ENCODE data around the gene CCDC149.

CCDC149 gene

DNA sequence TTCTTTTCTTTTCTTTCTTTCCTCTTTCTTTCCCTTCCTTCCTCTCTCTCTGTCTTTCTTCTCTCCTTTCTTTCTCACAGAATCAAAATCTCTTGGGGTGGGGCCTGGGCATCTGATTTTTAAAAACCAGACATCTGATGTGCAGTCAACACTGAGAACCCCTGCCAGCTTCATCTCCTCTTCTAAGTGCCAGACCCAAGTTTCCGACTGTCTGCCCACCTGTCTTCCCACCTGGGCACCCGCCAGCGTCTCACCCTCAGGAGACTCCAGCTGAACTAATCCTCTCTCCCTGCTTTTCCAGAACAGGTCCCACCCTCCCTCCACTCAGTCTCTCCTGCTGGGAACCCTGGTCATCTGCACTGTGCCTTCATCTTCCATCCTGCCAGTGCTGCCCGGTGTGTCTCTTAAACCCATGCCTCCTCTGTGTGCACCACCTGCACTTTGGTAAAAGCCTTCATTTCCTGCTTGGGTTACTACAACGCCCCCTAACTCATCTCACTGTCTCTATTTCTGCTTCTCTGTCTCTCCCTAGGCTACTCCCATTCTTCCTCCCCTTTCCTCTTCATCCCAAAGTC is 114.7 kb downstream of the CCDC149 start:
- Histone ChIP-seq H3K9me3 (ENCODE audit: control insufficient read depth, insufficient read depth, low read length) (no peaks in the 10 kb centered on the region), H3K4me3 (ENCODE audit: low read depth, low read length) (no peak overlapping the region), H3K27me3 (ENCODE audit: control insufficient read depth, insufficient read depth, low read length) (peaks cover 73% of the 10 kb centered on the region), H3K36me3 (ENCODE audit: control insufficient read depth, insufficient read depth, low read length) (no peaks in the 10 kb centered on the region), H3K4me1 (ENCODE audit: control insufficient read depth, insufficient read depth, low read length) (peaks cover 11% of the 10 kb centered on the region), H3K9ac (ENCODE audit: low read depth, low read length) (no peak overlapping the region)

DNA sequence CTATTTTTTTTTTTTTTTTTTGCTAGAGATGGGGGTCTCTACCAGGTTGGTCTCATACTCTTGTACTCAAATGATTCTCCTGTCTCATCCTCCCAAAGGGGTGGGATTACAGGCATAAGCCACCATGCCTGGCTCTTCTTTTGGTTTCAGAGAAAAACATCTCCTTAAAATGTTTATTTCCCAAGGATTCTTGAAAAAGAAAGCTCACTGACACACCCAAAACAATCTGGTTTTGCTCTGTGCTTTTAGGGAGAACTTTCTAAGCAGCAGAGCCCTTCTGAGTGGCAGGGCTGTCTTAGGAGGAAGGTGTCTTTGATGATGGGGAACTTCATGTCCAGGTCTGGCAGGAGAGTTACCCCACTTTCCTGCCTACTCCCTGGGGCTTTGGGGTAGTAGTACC is 116.2 kb downstream of the CCDC149 start:
- Histone ChIP-seq H3K4me1 (ENCODE audit: control insufficient read depth, insufficient read depth, low read length) (peaks cover 11% of the 10 kb centered on the region), H3K36me3 (ENCODE audit: control insufficient read depth, insufficient read depth, low read length) (no peaks in the 10 kb centered on the region), H3K27me3 (ENCODE audit: control insufficient read depth, insufficient read depth, low read length) (peaks cover 67% of the 10 kb centered on the region), H3K9me3 (ENCODE audit: control insufficient read depth, insufficient read depth, low read length) (no peaks in the 10 kb centered on the region), H3K4me3 (ENCODE audit: low read depth, low read length) (no peak overlapping the region), H3K9ac (ENCODE audit: low read depth, low read length) (no peak overlapping the region)

DNA sequence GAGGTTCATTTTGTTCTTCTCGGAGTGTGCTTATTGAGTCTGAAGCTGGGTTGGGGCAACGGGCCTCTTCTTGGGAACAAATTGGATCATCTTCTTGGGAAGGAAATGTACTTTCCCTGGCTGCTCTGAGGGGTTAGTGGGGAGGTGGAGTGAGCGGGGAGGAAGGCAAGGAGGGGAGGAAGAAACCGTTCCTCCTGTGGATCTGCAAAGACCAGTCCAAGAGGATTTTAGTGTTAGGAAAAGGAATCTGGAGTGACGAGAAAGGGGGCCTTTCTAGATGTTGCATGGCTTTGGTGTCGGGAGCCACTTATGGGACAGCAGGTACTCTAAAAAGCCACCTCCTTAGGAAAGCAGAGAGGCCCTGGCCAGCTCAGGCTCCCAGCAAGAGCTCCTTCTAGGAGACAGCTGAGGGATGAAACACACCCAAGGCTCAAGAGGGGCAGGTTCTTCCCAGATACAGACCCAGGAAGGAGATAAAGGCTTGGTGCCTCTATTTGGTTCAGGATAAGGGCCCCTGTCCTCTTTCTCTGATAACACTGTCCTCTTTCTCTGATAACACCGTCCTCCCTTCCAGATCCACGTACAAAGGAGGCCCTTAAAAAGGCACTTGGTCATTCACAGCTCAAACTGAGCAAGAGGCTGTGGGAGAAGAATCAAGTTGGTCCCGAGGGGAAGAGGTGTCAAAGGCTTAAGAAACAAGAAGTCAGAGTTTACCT is 117.0 kb downstream of the CCDC149 start:
- Histone ChIP-seq H3K9ac (ENCODE audit: low read depth, low read length) (no peak overlapping the region), H3K4me3 (ENCODE audit: low read depth, low read length) (peak overlapping the region; percentile 45), H3K4me1 (ENCODE audit: control insufficient read depth, insufficient read depth, low read length) (peaks cover 8% of the 10 kb centered on the region), H3K27me3 (ENCODE audit: control insufficient read depth, insufficient read depth, low read length) (peaks cover 59% of the 10 kb centered on the region), H3K9me3 (ENCODE audit: control insufficient read depth, insufficient read depth, low read length) (no peaks in the 10 kb centered on the region), H3K36me3 (ENCODE audit: control insufficient read depth, insufficient read depth, low read length) (no peaks in the 10 kb centered on the region)

DNA sequence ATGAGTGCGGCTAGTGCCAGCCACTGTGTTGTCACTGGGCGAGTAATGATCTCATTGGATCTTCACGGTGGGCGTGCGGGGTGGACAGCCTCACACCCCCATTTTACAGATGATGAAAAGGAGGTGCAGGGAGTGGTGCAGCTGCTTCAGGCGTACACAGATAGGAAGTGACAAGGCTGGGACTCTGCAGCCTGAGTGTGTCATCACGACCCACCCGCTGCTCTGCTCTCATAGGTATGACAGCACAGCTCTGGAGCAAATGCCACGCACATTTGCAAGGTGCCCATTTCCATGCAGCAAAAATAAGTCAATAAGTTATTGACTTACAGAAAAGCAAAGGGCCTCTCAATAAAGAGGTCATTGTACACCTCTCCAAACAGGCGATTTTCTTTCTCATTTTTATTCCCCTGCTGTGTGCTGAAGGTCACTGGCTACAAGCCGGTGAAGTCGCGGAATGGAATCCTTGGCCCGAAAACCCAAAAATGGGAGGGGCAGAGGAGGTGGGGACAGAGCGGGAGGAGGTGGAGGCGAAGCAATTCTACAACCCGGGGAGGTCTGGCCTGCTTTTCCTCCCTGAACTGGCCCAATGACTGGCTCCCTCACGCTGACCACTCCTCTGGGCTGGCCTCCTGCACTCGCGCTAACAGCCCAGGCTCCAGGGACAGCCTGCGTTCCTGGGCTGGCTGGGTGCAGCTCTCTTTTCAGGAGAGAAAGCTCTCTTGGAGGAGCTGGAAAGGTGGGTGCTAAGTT is 117.8 kb downstream of the CCDC149 start, which contains the start of gene SOD3:
Gene SOD3 (plus strand): TSS at position 658 of the 750 bp plus-strand sequence. CDS start 3,949 bp downstream, outside the sequence.
- H3K27me3 ChIP-seq (ENCODE audit: control insufficient read depth, insufficient read depth, low read length) = peaks cover 53% of the 10 kb centered on the region
- H3K4me3 ChIP-seq (ENCODE audit: low read depth, low read length) = peak within 1 kb of the TSS; percentile 45
- H3K9ac ChIP-seq (ENCODE audit: low read depth, low read length) = no peak within 1 kb of the TSS
- H3K4me1 ChIP-seq (ENCODE audit: control insufficient read depth, insufficient read depth, low read length) = peaks cover 7% of the 10 kb centered on the region
- H3K36me3 ChIP-seq (ENCODE audit: control insufficient read depth, insufficient read depth, low read length) = no peaks in the 10 kb centered on the region
- H3K9me3 ChIP-seq (ENCODE audit: control insufficient read depth, insufficient read depth, low read length) = no peaks in the 10 kb centered on the region

DNA sequence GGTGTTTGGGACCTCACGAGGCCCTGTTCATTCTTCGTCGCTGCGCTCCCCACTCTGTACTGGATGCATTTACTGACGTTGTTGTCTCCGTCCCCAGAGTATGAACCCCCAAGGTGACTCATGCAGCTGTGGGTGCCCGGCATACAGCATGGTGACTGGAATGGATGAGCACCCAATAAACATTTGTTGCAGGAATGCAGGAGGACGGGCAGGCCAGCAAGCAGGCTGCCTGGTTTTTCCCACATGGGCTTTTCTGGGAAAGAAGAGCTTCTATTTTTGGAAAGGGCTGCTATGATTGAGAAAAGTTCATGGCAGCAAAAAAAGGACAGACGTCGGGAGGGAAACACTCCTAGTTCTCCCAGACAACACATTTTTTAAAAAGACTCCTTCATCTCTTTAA is 118.4 kb downstream of the CCDC149 start:
- no peak overlapping the region for H3K9ac ChIP-seq (ENCODE audit: low read depth, low read length)
- no peaks in the 10 kb centered on the region for H3K9me3 ChIP-seq (ENCODE audit: control insufficient read depth, insufficient read depth, low read length)
- peaks cover 48% of the 10 kb centered on the region for H3K27me3 ChIP-seq (ENCODE audit: control insufficient read depth, insufficient read depth, low read length)
- H3K36me3 ChIP-seq (ENCODE audit: control insufficient read depth, insufficient read depth, low read length) = no peaks in the 10 kb centered on the region
- H3K4me3 ChIP-seq (ENCODE audit: low read depth, low read length) = no peak overlapping the region
- H3K4me1 ChIP-seq (ENCODE audit: control insufficient read depth, insufficient read depth, low read length) = peaks cover 7% of the 10 kb centered on the region

DNA sequence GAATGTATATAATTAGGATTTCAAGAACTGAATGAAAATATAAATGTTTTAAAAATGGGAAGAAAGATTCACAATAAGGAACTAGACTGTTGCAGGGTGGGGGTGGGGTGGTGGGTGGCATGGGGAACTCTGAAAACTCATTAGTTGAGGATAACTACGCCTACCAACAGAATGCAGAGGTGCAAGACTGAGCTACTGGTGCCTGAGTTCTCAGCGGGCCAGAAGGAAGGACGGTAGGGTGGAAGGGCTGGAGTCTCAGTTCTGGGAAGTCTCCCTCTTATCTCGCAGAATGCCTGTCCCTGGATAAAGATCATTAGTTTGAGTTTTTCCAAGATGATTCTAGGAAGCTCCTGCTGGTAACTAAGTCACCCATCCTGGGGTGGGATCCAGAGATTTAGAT is 118.8 kb downstream of the CCDC149 start:
- H3K4me3 ChIP-seq (ENCODE audit: low read depth, low read length) = no peak overlapping the region
- peaks cover 7% of the 10 kb centered on the region for H3K4me1 ChIP-seq (ENCODE audit: control insufficient read depth, insufficient read depth, low read length)
- no peaks in the 10 kb centered on the region for H3K9me3 ChIP-seq (ENCODE audit: control insufficient read depth, insufficient read depth, low read length)
- no peak overlapping the region for H3K9ac ChIP-seq (ENCODE audit: low read depth, low read length)
- H3K27me3 ChIP-seq (ENCODE audit: control insufficient read depth, insufficient read depth, low read length) = peaks cover 44% of the 10 kb centered on the region
- H3K36me3 ChIP-seq (ENCODE audit: control insufficient read depth, insufficient read depth, low read length) = no peaks in the 10 kb centered on the region

DNA sequence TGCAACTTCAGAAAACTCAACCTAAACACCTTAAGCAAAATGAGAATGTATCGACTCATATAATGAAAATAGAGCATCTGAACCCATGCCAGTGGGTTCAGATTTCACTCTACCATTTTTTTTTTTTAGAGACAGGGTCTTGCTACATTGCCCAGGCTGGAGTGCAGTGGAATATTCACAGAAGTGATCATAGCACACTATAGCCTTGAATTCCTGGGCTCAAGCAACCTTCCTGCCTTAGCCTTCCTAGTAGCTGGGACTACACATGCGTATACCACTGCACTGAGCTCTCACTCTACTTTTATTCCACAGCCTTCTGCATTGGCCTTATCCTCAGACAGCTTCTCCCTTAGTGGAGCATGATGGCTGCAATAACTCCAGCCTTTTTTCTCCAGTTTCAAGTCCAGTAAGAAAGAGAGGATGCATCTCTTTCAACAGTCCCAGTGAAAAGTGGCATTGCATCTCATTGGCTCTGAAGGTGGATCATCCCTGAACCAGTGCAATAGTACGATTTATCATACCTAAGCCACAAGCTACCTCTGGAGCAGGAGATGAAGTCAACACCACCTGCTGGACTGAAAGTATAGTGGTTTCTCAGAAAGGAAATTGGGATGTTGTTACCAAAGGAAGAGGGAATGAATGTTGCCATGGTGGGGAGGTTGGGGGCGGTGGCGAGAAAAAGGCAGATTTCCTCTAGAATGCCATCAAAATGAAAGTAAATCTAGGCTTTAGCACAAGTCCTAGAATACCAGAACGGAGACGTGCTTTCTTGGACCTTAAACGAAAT is 119.4 kb downstream of the CCDC149 start:
- Histone ChIP-seq H3K27me3 (ENCODE audit: control insufficient read depth, insufficient read depth, low read length) (peaks cover 37% of the 10 kb centered on the region), H3K4me3 (ENCODE audit: low read depth, low read length) (no peak overlapping the region), H3K4me1 (ENCODE audit: control insufficient read depth, insufficient read depth, low read length) (peaks cover 7% of the 10 kb centered on the region), H3K9me3 (ENCODE audit: control insufficient read depth, insufficient read depth, low read length) (no peaks in the 10 kb centered on the region), H3K36me3 (ENCODE audit: control insufficient read depth, insufficient read depth, low read length) (no peaks in the 10 kb centered on the region), H3K9ac (ENCODE audit: low read depth, low read length) (no peak overlapping the region)

DNA sequence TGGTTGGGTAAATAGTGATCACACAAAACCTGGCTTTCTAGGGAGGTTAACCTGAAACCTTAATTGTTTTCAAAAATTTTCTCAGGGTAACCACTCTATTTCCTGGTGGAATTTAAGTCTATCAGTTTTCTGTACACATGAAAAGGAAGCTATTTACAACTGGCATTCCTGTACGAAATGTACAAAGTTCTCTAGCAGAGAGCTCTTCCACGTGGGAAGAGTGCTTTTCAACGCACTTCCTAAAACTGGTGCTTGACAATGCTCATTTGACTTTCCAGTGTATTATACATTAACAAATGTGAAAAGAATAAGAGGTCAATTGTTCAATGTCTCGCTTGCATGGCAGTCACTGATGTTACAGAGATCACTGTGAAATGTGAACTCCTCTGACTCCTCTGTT is 120.3 kb downstream of the CCDC149 start:
- no peak overlapping the region for H3K9ac ChIP-seq (ENCODE audit: low read depth, low read length)
- no peaks in the 10 kb centered on the region for H3K36me3 ChIP-seq (ENCODE audit: control insufficient read depth, insufficient read depth, low read length)
- H3K4me3 ChIP-seq (ENCODE audit: low read depth, low read length) = no peak overlapping the region

DNA sequence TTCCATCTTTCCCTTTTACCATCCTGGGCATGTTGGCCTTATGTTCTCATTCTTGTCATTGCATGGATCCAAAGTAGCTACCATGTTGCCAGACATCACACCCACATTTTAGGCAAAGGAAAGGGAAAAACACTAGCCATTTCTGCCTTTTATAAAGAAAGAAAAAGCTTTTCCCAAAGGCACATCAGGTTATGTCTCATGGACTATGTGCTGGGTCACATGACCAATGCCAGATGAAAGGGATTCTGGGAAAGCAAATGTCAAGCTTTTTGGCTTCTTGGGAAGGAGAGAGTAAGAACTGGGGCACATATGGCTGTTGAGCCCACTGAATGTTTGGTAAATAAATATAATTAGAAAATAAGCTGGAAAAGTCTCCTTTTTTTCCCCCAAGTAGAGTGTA is 121.8 kb downstream of the CCDC149 start:
- no peak overlapping the region for H3K4me3 ChIP-seq (ENCODE audit: low read depth, low read length)
- H3K9ac ChIP-seq (ENCODE audit: low read depth, low read length) = no peak overlapping the region
- no peaks in the 10 kb centered on the region for H3K9me3 ChIP-seq (ENCODE audit: control insufficient read depth, insufficient read depth, low read length)
- H3K27me3 ChIP-seq (ENCODE audit: control insufficient read depth, insufficient read depth, low read length) = peaks cover 14% of the 10 kb centered on the region
- H3K36me3 ChIP-seq (ENCODE audit: control insufficient read depth, insufficient read depth, low read length) = no peaks in the 10 kb centered on the region
- H3K4me1 ChIP-seq (ENCODE audit: control insufficient read depth, insufficient read depth, low read length) = peaks cover 5% of the 10 kb centered on the region

More for the DNA sequence above, 120.3 kb downstream of the CCDC149 start:
- no peaks in the 10 kb centered on the region for H3K9me3 ChIP-seq (ENCODE audit: control insufficient read depth, insufficient read depth, low read length)
- peaks cover 7% of the 10 kb centered on the region for H3K4me1 ChIP-seq (ENCODE audit: control insufficient read depth, insufficient read depth, low read length)
- H3K27me3 ChIP-seq (ENCODE audit: control insufficient read depth, insufficient read depth, low read length) = peaks cover 30% of the 10 kb centered on the region

DNA sequence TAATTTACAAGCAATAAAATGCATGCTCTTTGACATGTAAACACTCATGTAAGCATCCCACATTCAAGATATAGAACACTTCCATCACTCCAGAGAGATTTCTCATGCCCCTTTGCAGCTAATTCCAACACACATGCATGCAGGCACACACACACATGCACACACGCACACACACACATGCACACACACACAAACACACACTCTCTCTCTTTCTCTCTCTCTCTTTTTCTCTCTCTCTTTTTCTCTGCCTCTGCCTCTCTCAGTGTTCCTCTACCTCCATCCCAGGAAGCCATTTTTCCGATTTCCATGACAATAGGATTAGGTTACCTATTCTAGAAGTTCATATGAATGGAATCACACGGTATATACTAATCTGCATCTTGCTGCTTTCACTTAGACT is 129.3 kb downstream of the CCDC149 start:
- Histone ChIP-seq H3K9ac (ENCODE audit: low read depth, low read length) (no peak overlapping the region), H3K4me1 (ENCODE audit: control insufficient read depth, insufficient read depth, low read length) (peaks cover 3% of the 10 kb centered on the region), H3K36me3 (ENCODE audit: control insufficient read depth, insufficient read depth, low read length) (no peaks in the 10 kb centered on the region), H3K27me3 (ENCODE audit: control insufficient read depth, insufficient read depth, low read length) (no peaks in the 10 kb centered on the region), H3K4me3 (ENCODE audit: low read depth, low read length) (no peak overlapping the region), H3K9me3 (ENCODE audit: control insufficient read depth, insufficient read depth, low read length) (no peaks in the 10 kb centered on the region)

DNA sequence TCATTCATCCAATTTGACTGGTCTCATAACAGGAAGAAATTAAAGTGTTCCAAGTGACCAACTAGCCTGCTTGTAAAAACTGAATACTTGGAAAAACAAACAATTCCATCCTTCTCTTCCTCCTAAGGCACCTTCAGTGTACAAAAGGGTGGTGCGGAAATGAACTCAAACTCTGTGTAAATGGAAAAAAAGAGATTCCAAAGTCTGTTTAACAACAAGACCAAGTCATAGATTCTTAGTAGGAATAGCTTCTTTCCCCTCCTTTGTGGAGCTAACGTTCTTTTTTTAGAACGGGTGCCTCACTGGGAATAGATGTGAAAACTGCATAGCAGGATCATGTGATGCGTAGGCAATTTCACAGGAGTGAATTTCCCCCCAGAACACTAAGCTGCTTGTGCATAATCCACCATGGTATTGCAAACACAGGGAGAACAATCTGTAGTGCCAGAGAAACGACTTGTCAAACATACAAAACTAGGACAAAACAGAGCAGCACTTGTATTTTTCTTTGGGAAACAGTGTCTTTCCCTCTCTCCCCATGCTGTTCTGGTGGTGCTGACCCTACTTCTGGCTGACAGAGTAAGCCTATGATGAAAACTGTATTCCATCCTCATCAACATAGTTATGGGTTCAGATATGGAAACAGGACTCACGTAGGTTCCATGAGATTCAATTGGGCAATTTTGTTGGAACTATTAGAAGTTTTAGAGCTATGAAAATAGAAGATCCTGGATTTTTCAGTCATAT is 130.7 kb downstream of the CCDC149 start:
- no peaks in the 10 kb centered on the region for H3K36me3 ChIP-seq (ENCODE audit: control insufficient read depth, insufficient read depth, low read length)
- H3K9me3 ChIP-seq (ENCODE audit: control insufficient read depth, insufficient read depth, low read length) = no peaks in the 10 kb centered on the region
- no peak overlapping the region for H3K4me3 ChIP-seq (ENCODE audit: low read depth, low read length)
- H3K9ac ChIP-seq (ENCODE audit: low read depth, low read length) = no peak overlapping the region
- no peaks in the 10 kb centered on the region for H3K27me3 ChIP-seq (ENCODE audit: control insufficient read depth, insufficient read depth, low read length)
- peaks cover 3% of the 10 kb centered on the region for H3K4me1 ChIP-seq (ENCODE audit: control insufficient read depth, insufficient read depth, low read length)
